Effector memory CD4-positive, alpha-beta T cell (primary cell): ENCODE data around the gene BCOR.

Experiments used
- DNase-seq, 3 donors: peaks; one replicate each; pipeline ENCODE4 v3.0.0-alpha.2; 2020
- H3K27ac ChIP-seq: 2 replicates; pipeline ENCODE4 v1.7.0; 2013; ENCODE audit warnings: mild to moderate bottlenecking, low read length, moderate library complexity; ENCODE audit not compliant: insufficient read depth, poor library complexity, severe bottlenecking
- H3K27me3 ChIP-seq: replicated peaks from 2 replicates; pipeline ENCODE4 v1.7.0; 2013; ENCODE audit warnings: mild to moderate bottlenecking, low read length; ENCODE audit not compliant: insufficient read depth, control insufficient read depth, poor library complexity, severe bottlenecking
- H3K36me3 ChIP-seq: 2 replicates; pipeline ENCODE4 v1.7.0; 2013; ENCODE audit warnings: mild to moderate bottlenecking, low read length, moderate library complexity; ENCODE audit not compliant: control insufficient read depth, insufficient read depth
- H3K4me1 ChIP-seq: 2 replicates; pipeline ENCODE4 v1.7.0; 2013; ENCODE audit warnings: low read length, mild to moderate bottlenecking; ENCODE audit not compliant: control insufficient read depth, insufficient read depth, poor library complexity, severe bottlenecking
- H3K4me3 ChIP-seq: 2 replicates; pipeline ENCODE4 v1.7.0; 2013; ENCODE audit warnings: low read length, low read depth, mild to moderate bottlenecking; ENCODE audit not compliant: insufficient read depth, poor library complexity, severe bottlenecking
- H3K9me3 ChIP-seq: 2 replicates; pipeline ENCODE4 v1.7.0; 2013; ENCODE audit warnings: mild to moderate bottlenecking, low read length, moderate library complexity; ENCODE audit not compliant: control insufficient read depth

The BCOR gene

GRCh38 chrX:40140706-40141499, 43.1 kb upstream of the BCOR start:
- Histone ChIP-seq H3K9me3 (no peaks in the 10 kb centered on the region), H3K4me3 (no peak overlapping the region), H3K36me3 (no peaks in the 10 kb centered on the region), H3K27ac (no peak overlapping the region), H3K27me3 (no peaks in the 10 kb centered on the region), H3K4me1 (no peaks in the 10 kb centered on the region)
- DNase-seq, result no peak

GRCh38 chrX:40132751-40133150, 35.0 kb upstream of the BCOR start:
- no peaks in the 10 kb centered on the region for H3K9me3 ChIP-seq
- no peak overlapping the region for H3K27ac ChIP-seq
- DNase-seq, result no peak
- H3K4me3 ChIP-seq, result no peak overlapping the region
- H3K4me1 ChIP-seq, result no peaks in the 10 kb centered on the region
- no peaks in the 10 kb centered on the region for H3K36me3 ChIP-seq
- no peaks in the 10 kb centered on the region for H3K27me3 ChIP-seq

GRCh38 chrX:40131654-40132337, 34.0 kb upstream of the BCOR start:
- no peak overlapping the region for H3K4me3 ChIP-seq
- H3K27ac ChIP-seq, result no peak overlapping the region
- no peaks in the 10 kb centered on the region for H3K27me3 ChIP-seq
- no peaks in the 10 kb centered on the region for H3K9me3 ChIP-seq
- no peak for DNase-seq
- no peaks in the 10 kb centered on the region for H3K4me1 ChIP-seq
- no peaks in the 10 kb centered on the region for H3K36me3 ChIP-seq

- no peak overlapping the region for H3K4me3 ChIP-seq
- H3K4me1 ChIP-seq, result no peaks in the 10 kb centered on the region
- no peaks in the 10 kb centered on the region for H3K27me3 ChIP-seq
- H3K9me3 ChIP-seq, result no peaks in the 10 kb centered on the region
- H3K36me3 ChIP-seq, result no peaks in the 10 kb centered on the region
- H3K27ac ChIP-seq, result no peak overlapping the region
- no peak for DNase-seq
Measured at GRCh38 chrX:40130207-40130606, 32.4 kb upstream of the BCOR start.

GRCh38 chrX:40127052-40127451, 29.3 kb upstream of the BCOR start:
- DNase-seq, result no peak
- Histone ChIP-seq H3K27ac (no peak overlapping the region), H3K9me3 (no peaks in the 10 kb centered on the region), H3K4me1 (no peaks in the 10 kb centered on the region), H3K4me3 (no peak overlapping the region), H3K27me3 (no peaks in the 10 kb centered on the region), H3K36me3 (no peaks in the 10 kb centered on the region)

- H3K4me3 ChIP-seq, result no peak overlapping the region
- H3K27ac ChIP-seq, result no peak overlapping the region
- DNase-seq, result no peak
- no peaks in the 10 kb centered on the region for H3K36me3 ChIP-seq
- H3K4me1 ChIP-seq, result no peaks in the 10 kb centered on the region
- no peaks in the 10 kb centered on the region for H3K9me3 ChIP-seq
- no peaks in the 10 kb centered on the region for H3K27me3 ChIP-seq
Measured at GRCh38 chrX:40122487-40122886, 24.7 kb upstream of the BCOR start.

GRCh38 chrX:40121618-40122017, 23.9 kb upstream of the BCOR start:
- H3K27me3 ChIP-seq, result no peaks in the 10 kb centered on the region
- no peak overlapping the region for H3K27ac ChIP-seq
- no peaks in the 10 kb centered on the region for H3K9me3 ChIP-seq
- H3K36me3 ChIP-seq, result no peaks in the 10 kb centered on the region
- H3K4me3 ChIP-seq, result no peak overlapping the region
- DNase-seq, result no peak
- H3K4me1 ChIP-seq, result no peaks in the 10 kb centered on the region

GRCh38 chrX:40120838-40121580, 23.3 kb upstream of the BCOR start:
- Histone ChIP-seq H3K27me3 (no peaks in the 10 kb centered on the region), H3K4me3 (no peak overlapping the region), H3K9me3 (no peaks in the 10 kb centered on the region), H3K27ac (no peak overlapping the region), H3K4me1 (no peaks in the 10 kb centered on the region), H3K36me3 (no peaks in the 10 kb centered on the region)
- no peak for DNase-seq

- no peaks in the 10 kb centered on the region for H3K9me3 ChIP-seq
- no peaks in the 10 kb centered on the region for H3K27me3 ChIP-seq
- H3K4me1 ChIP-seq, result no peaks in the 10 kb centered on the region
- no peak overlapping the region for H3K27ac ChIP-seq
- H3K4me3 ChIP-seq, result no peak overlapping the region
- DNase-seq, result no peak
- no peaks in the 10 kb centered on the region for H3K36me3 ChIP-seq
Measured at GRCh38 chrX:40117715-40118285, 20.0 kb upstream of the BCOR start.
